ENCODE data around the gene SYTL3. TPM values are rescaled to one million over a fixed set of nuclear protein-coding genes. Genes with fewer than 3 reads are reported as not detected.
A peak's percentile ranks its signal among the peaks of the same experiment; 100 is the strongest.

SYTL3 gene
- total and polyA plus RNA-seq, 3 donors from 2014 or later: 7.0 to 11.0 (median 10.2) TPM

DNA sequence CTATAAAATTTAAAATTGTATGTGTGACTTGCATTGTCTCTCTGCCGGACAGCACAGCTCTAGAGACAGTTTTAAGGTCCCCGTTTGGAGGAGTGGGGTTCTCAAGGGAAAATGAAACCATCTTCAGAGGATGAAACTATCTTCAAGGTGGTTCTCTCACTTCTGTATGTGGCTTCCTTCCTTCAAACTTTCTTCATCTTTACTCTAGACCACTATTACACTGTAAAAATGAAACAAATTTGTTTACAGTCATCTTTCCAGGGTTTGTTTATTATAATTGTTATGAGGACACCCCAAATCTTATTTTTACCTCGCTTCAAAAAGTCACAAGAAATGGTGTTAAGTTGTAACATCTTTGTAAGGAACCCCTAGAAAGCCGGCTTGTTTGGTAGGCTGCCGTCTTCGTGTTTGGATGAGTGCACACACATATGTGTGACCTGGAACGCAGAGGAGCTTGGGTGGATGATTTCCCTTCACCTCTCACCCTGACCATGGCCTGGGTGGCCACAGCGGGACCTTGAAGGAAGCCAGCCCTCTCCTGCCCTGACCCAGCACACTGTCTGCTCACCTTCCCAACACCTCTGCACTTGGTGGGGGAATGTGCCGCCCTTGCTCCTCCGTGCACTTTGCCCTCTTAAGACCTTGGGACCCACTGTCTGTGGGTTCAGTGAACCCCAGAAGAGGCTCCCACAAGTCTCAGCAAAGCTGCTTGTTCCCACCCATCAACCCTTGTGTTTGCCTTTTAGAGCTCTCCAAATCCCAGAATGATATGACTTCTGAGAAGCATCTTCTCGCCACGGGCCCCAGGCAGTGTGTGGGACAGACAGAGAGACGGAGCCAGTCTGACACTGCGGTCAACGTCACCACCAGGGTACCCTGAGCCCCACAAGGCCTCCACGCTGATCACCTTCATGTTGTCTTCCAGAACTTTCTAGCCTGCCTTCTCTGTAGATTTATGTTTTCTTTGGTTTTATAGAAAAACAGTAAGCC lies 67.8 kb downstream of the SYTL3 start:
- Histone ChIP-seq H3K4me3 (no peak overlapping the region), H3K27ac (no peak overlapping the region), H3K4me1 (peaks cover 12% of the 10 kb centered on the region), H3K9me3 (no peaks in the 10 kb centered on the region), H3K36me3 (ENCODE audit: low read depth, missing control alignments) (no peaks in the 10 kb centered on the region), H3K27me3 (no peaks in the 10 kb centered on the region)
- DNase-seq: no peak
- intact Hi-C loops (cut with DNase I; ENCODE audit: low total_unique reads): no loop called here
- 80 to 92% methylated on average over 16 of the region's 16 CpGs for WGBS, 2 donors
- TF ChIP-seq, protein P1, sequence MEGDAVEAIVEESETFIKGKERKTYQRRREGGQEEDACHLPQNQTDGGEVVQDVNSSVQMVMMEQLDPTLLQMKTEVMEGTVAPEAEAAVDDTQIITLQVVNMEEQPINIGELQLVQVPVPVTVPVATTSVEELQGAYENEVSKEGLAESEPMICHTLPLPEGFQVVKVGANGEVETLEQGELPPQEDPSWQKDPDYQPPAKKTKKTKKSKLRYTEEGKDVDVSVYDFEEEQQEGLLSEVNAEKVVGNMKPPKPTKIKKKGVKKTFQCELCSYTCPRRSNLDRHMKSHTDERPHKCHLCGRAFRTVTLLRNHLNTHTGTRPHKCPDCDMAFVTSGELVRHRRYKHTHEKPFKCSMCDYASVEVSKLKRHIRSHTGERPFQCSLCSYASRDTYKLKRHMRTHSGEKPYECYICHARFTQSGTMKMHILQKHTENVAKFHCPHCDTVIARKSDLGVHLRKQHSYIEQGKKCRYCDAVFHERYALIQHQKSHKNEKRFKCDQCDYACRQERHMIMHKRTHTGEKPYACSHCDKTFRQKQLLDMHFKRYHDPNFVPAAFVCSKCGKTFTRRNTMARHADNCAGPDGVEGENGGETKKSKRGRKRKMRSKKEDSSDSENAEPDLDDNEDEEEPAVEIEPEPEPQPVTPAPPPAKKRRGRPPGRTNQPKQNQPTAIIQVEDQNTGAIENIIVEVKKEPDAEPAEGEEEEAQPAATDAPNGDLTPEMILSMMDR (IDR thresholded peaks at IDR 0.05): no peak
- no peak for TF ChIP-seq POLR2A (IDR thresholded peaks at IDR 0.05)

DNA sequence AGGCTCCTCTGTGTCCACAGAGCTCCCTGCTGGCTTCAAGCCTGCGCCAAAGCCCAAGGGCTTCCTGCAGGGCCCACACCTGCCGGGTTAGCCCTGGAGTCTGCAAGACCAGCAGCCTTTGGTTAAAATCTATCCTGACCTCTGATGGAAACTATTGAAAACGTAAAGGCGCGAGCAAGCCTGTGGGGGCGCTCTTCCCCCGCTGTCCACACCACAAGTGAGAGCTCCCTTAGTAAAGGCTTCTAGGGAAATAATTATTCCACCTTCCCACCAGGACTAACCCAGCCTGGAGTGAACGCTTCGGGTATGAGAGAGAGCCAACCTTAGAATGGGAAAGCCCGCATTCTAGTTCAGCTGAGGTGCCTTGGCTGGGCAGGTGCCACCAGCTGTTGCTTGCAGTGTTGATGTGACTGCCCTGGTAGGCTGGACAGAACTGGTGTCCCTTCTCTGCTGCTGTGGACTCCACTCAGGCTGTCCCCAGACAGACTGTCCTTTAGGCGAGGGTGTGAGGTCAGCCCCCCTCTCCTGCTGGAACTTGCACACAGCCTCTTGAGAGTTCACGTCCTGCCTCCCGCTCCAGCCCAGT lies 68.7 kb downstream of the SYTL3 start:
- H3K27me3 ChIP-seq: no peaks in the 10 kb centered on the region
- H3K27ac ChIP-seq: no peak overlapping the region
- H3K4me3 ChIP-seq: no peak overlapping the region
- peaks cover 12% of the 10 kb centered on the region for H3K4me1 ChIP-seq
- no peaks in the 10 kb centered on the region for H3K36me3 ChIP-seq (ENCODE audit: low read depth, missing control alignments)
- TF ChIP-seq, protein P1 (IDR thresholded peaks at IDR 0.05): peak in 2 of 3 experiments; percentile 45 to 58
- no peak for TF ChIP-seq POLR2A (IDR thresholded peaks at IDR 0.05)
- no peaks in the 10 kb centered on the region for H3K9me3 ChIP-seq
- no peak for DNase-seq
- WGBS, 2 donors: 74 to 79% methylated on average over 11 to 13 of the region's 13 CpGs
- intact Hi-C loops (cut with DNase I; ENCODE audit: low total_unique reads): no loop called here

DNA sequence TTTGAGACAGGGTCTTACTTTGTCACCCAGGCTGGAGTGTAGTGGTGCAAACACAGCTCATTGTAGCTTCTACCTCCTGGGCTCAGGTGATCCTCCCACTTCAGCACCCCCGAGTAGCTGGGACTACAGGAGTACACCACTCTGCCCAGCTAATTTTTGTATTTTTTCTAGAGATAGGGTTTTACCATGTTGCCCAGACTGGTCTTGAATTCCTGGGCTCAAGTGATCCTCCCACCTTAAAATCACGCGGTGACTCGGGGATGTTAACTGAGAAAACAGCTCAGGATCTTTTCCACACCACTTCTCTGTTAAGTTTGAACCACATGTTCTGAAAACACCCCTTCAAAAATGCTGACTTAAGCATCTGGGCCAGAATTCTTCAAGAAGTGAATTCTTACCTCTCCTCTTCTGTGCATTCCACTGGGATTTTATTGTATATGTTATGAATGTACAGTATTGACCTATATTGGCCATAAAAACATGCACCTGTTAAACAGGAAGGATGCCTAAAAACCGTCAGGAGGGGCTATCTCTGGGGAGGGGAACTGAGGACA lies 72.4 kb downstream of the SYTL3 start:
- peaks cover 12% of the 10 kb centered on the region for H3K4me1 ChIP-seq
- no peaks in the 10 kb centered on the region for H3K9me3 ChIP-seq
- no peak overlapping the region for H3K27ac ChIP-seq
- DNase-seq: no peak
- no peaks in the 10 kb centered on the region for H3K36me3 ChIP-seq (ENCODE audit: low read depth, missing control alignments)
- no peak for TF ChIP-seq POLR2A (IDR thresholded peaks at IDR 0.05)
- TF ChIP-seq, protein P1 (IDR thresholded peaks at IDR 0.05): no peak
- H3K4me3 ChIP-seq: no peak overlapping the region
- no peaks in the 10 kb centered on the region for H3K27me3 ChIP-seq
- WGBS, 2 donors: 84 to 88% methylated on average over 5 of the region's 5 CpGs
- intact Hi-C loops (cut with DNase I; ENCODE audit: low total_unique reads): no loop called here

DNA sequence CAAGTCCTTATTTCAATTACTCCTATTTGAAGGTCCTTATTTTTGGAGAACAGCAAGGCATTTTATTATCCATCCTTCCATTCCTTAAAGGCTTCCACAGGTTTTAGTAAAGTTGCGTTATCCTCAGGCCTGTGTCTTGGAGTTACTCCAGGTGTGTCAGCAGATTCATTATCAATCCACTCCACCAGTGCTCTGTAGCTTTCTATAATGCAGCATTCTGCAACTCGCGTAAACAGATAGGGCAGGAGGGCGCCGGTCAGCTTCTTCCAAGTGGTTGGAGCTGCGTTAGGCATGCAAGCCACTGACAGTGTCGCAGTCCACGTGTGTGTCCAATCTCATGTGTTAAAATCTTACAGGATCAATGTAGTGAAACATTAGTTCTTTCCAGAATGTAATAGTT lies 75.8 kb downstream of the SYTL3 start:
- intact Hi-C loops (cut with DNase I; ENCODE audit: low total_unique reads): no loop called here
- no peaks in the 10 kb centered on the region for H3K9me3 ChIP-seq
- TF ChIP-seq, protein P1 (IDR thresholded peaks at IDR 0.05): no peak
- no peak for TF ChIP-seq POLR2A (IDR thresholded peaks at IDR 0.05)
- H3K27ac ChIP-seq: no peak overlapping the region
- H3K27me3 ChIP-seq: no peaks in the 10 kb centered on the region
- 94 to 96% methylated on average over 8 of the region's 8 CpGs for WGBS, 2 donors
- H3K36me3 ChIP-seq (ENCODE audit: low read depth, missing control alignments): no peaks in the 10 kb centered on the region
- DNase-seq: no peak
- H3K4me3 ChIP-seq: no peak overlapping the region
- H3K4me1 ChIP-seq: peaks cover 3% of the 10 kb centered on the region
